ENCODE data around the gene LY6G5B. TPM values are rescaled to one million over a fixed set of nuclear protein-coding genes. Genes with fewer than 3 reads are reported as not detected.

LY6G5B gene
- total RNA-seq, 2 experiments from 2014 or later, result 27.0 to 28.0 TPM

- Mint-ChIP-seq H3K4me1 (ENCODE audit: low read depth) (peaks cover 10% of the 10 kb centered on the region), H3K4me3 (no peak overlapping the region), H3K9me3 (no peaks in the 10 kb centered on the region), H3K27me3 (no peaks in the 10 kb centered on the region), H3K36me3 (ENCODE audit: low read depth) (peaks cover 88% of the 10 kb centered on the region), H3K27ac (peak overlapping the region; percentile 27)
- POLR2A ChIA-PET, result interaction anchor here (0.5 kb wide), 1 partner anchor 206 kb away, joined by 3 read pairs; no protein-coding TSS in a partner anchor
- CTCF ChIA-PET, result interaction anchor here (1.8 kb wide), 1 partner anchor 94 kb away, joined by 5 read pairs; no protein-coding TSS in a partner anchor
- no peak for ATAC-seq (ENCODE audit: poor library complexity)
- Histone ChIP-seq H3K27ac (ENCODE audit: low read depth in 1 of 2, low read length in 2 of 2) (no peak overlapping the region), H3K36me3 (ENCODE audit: insufficient read depth, low read length) (peaks cover 86% of the 10 kb centered on the region), H3K27me3 (ENCODE audit: control insufficient read depth in 1 of 2, insufficient read depth in 2 of 2, low read length in 2 of 2) (no peaks in the 10 kb centered on the region), H3K4me1 (ENCODE audit: insufficient read depth, low read length) (no peaks in the 10 kb centered on the region), H3K9me3 (ENCODE audit: control insufficient read depth in 1 of 2, insufficient read depth in 1 of 2, low read length in 2 of 2) (no peaks in the 10 kb centered on the region), H3K4me3 (ENCODE audit: low read length) (no peak overlapping the region)
- no peak for DNase-seq
- no peak for TF ChIP-seq CTCF (IDR thresholded peaks at IDR 0.05)
- intact Hi-C loops (cut with DNase I, micrococcal nuclease), result no loop called here
Measured at GRCh38 chr6:31692886-31693285, 23.1 kb downstream of the LY6G5B start.

DNA sequence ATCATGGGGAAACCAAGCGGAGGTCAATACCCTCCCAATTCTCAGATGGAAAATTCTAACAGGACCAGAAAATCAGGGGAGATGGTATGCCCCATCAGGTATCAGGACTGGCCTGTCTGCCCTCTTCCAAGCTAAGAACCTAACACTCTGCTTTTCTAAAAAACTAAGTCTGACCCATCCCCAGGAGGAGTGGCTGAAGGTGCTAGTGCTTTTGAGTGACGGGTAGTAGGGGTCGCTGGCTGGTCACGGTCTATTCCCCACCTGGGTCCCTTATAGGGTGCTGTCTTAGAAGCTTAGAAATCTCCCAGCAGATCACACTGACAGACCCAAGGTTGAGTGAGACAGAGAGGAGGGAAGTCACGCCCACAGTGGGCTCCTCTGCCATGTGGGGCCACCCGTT lies 23.8 kb downstream of the LY6G5B start:
- H3K27me3 Mint-ChIP-seq, result no peaks in the 10 kb centered on the region
- H3K4me3 Mint-ChIP-seq, result no peak overlapping the region
- Histone ChIP-seq H3K9me3 (ENCODE audit: control insufficient read depth in 1 of 2, insufficient read depth in 1 of 2, low read length in 2 of 2) (no peaks in the 10 kb centered on the region), H3K4me1 (ENCODE audit: insufficient read depth, low read length) (peaks cover under 1% of the 10 kb centered on the region), H3K27me3 (ENCODE audit: control insufficient read depth in 1 of 2, insufficient read depth in 2 of 2, low read length in 2 of 2) (no peaks in the 10 kb centered on the region), H3K36me3 (ENCODE audit: insufficient read depth, low read length) (peaks cover 80% of the 10 kb centered on the region), H3K27ac (ENCODE audit: low read depth in 1 of 2, low read length in 2 of 2) (no peak overlapping the region), H3K4me3 (ENCODE audit: low read length) (no peak overlapping the region)
- ATAC-seq (ENCODE audit: poor library complexity), result no peak
- peak overlapping the region; percentile 27 for H3K27ac Mint-ChIP-seq
- ChIA-PET POLR2A (no interaction called here), CTCF (interaction anchor here (1.8 kb wide), 1 partner anchor 95 kb away, joined by 5 read pairs; no protein-coding TSS in a partner anchor)
- intact Hi-C loops (cut with DNase I, micrococcal nuclease), result no loop called here
- H3K4me1 Mint-ChIP-seq (ENCODE audit: low read depth), result peaks cover 13% of the 10 kb centered on the region
- no peak for TF ChIP-seq CTCF (IDR thresholded peaks at IDR 0.05)
- no peak for DNase-seq
- peaks cover 86% of the 10 kb centered on the region for H3K36me3 Mint-ChIP-seq (ENCODE audit: low read depth)
- no peaks in the 10 kb centered on the region for H3K9me3 Mint-ChIP-seq

- H3K4me1 Mint-ChIP-seq (ENCODE audit: low read depth), result peaks cover 37% of the 10 kb centered on the region
- Histone ChIP-seq H3K27ac (ENCODE audit: low read depth in 1 of 2, low read length in 2 of 2) (no peak overlapping the region), H3K36me3 (ENCODE audit: insufficient read depth, low read length) (peaks cover 58% of the 10 kb centered on the region), H3K27me3 (ENCODE audit: control insufficient read depth in 1 of 2, insufficient read depth in 2 of 2, low read length in 2 of 2) (no peaks in the 10 kb centered on the region), H3K9me3 (ENCODE audit: control insufficient read depth in 1 of 2, insufficient read depth in 1 of 2, low read length in 2 of 2) (no peaks in the 10 kb centered on the region), H3K4me1 (ENCODE audit: insufficient read depth, low read length) (peaks cover 26% of the 10 kb centered on the region), H3K4me3 (ENCODE audit: low read length) (no peak overlapping the region)
- peaks cover 78% of the 10 kb centered on the region for H3K36me3 Mint-ChIP-seq (ENCODE audit: low read depth)
- H3K27ac Mint-ChIP-seq, result peak overlapping the region; percentile 18
- H3K27me3 Mint-ChIP-seq, result no peaks in the 10 kb centered on the region
- H3K9me3 Mint-ChIP-seq, result no peaks in the 10 kb centered on the region
- ChIA-PET POLR2A (no interaction called here), CTCF (no interaction called here)
- intact Hi-C loops (cut with DNase I, micrococcal nuclease), result no loop called here
- H3K4me3 Mint-ChIP-seq, result no peak overlapping the region
- ATAC-seq (ENCODE audit: poor library complexity), result no peak
- DNase-seq, result no peak
- TF ChIP-seq CTCF (IDR thresholded peaks at IDR 0.05), result no peak
Measured at GRCh38 chr6:31697555-31697954, 27.8 kb downstream of the LY6G5B start.
